Loucy (cell line): ENCODE data around the gene FRS2.
A peak's percentile ranks its signal among the peaks of the same experiment; 100 is the strongest.

ENCODE experiments used
- H2AFZ ChIP-seq: fragments of 200-600 bp; sonication (generic); 2 replicates; pipeline ENCODE4 v1.6.0; 2016; ENCODE audit warnings: antibody characterized with exemption, mild to moderate bottlenecking, low read length, moderate library complexity
- H3F3A ChIP-seq: fragments of 200-600 bp; 2 replicates; pipeline ENCODE4 v1.6.0; 2016; ENCODE audit warnings: antibody characterized with exemption, low read depth, mild to moderate bottlenecking
- H3K27me3 ChIP-seq: fragments of 200-600 bp; sonication (generic); 2 replicates; pipeline ENCODE4 v1.6.1; 2014; ENCODE audit warnings: low read length, mild to moderate bottlenecking; ENCODE audit not compliant: insufficient read depth, poor library complexity, severe bottlenecking
- H3K36me3 ChIP-seq: fragments of 200-600 bp; sonication (generic); 2 replicates; pipeline ENCODE4 v1.6.1; 2016; ENCODE audit warnings: low read length; ENCODE audit not compliant: insufficient read depth
- H3K4me1 ChIP-seq: fragments of 200-600 bp; sonication (generic); 2 replicates; pipeline ENCODE4 v1.5.1; 2014; ENCODE audit warnings: low read length, mild to moderate bottlenecking; ENCODE audit not compliant: insufficient read depth, poor library complexity, severe bottlenecking
- H3K4me2 ChIP-seq: fragments of 200-600 bp; sonication (generic); 2 replicates; pipeline ENCODE4 v1.6.0; 2014; ENCODE audit warnings: antibody characterized with exemption, low read length, low read depth, mild to moderate bottlenecking; ENCODE audit not compliant: poor library complexity, severe bottlenecking
- H3K4me3 ChIP-seq: fragments of 200-600 bp; sonication (generic); 2 replicates; pipeline ENCODE4 v1.5.1; 2014; ENCODE audit warnings: low read length, mild to moderate bottlenecking, mixed read lengths; ENCODE audit not compliant: poor library complexity, severe bottlenecking
- H3K79me2 ChIP-seq: fragments of 200-600 bp; sonication (generic); 2 replicates; pipeline ENCODE4 v1.6.1; 2014; ENCODE audit warnings: low read length; ENCODE audit not compliant: insufficient read depth
- H3K9ac ChIP-seq: fragments of 200-600 bp; sonication (generic); 2 replicates; pipeline ENCODE4 v1.6.0; 2014; ENCODE audit warnings: mild to moderate bottlenecking, low read depth, low read length, moderate library complexity; ENCODE audit not compliant: poor library complexity, severe bottlenecking
- H3K9me2 ChIP-seq: fragments of 200-600 bp; sonication (generic); replicated peaks from 2 replicates; pipeline ENCODE4 v1.6.1; 2016; ENCODE audit warnings: low read depth, low read length, mixed read lengths
- H3K9me3 ChIP-seq: fragments of 200-600 bp; sonication (generic); 2 replicates; pipeline ENCODE4 v1.6.1; 2014; ENCODE audit warnings: mild to moderate bottlenecking, antibody characterized with exemption, low read length, low read depth; ENCODE audit not compliant: insufficient read depth
- H4K20me1 ChIP-seq: fragments of 200-600 bp; sonication (generic); 2 replicates; pipeline ENCODE4 v1.6.0; 2014; ENCODE audit warnings: antibody characterized with exemption, low read length, mild to moderate bottlenecking; ENCODE audit not compliant: insufficient read depth, poor library complexity, severe bottlenecking
- EZH2phosphoT487 ChIP-seq: fragments of 200-600 bp; IDR thresholded peaks from 2 replicates; pipeline ENCODE4 v1.6.1; 2018; ENCODE audit warnings: antibody characterized with exemption, mild to moderate bottlenecking, moderate library complexity, borderline replicate concordance
- TF ChIP-seq, protein P1 (sequence below): fragments of 200-600 bp; sonication (generic); conservative IDR thresholded peaks from 2 replicates; pipeline ENCODE4 v1.5.1; 2014; ENCODE audit warnings: mild to moderate bottlenecking, antibody characterized with exemption, low read length

FRS2 gene

DNA sequence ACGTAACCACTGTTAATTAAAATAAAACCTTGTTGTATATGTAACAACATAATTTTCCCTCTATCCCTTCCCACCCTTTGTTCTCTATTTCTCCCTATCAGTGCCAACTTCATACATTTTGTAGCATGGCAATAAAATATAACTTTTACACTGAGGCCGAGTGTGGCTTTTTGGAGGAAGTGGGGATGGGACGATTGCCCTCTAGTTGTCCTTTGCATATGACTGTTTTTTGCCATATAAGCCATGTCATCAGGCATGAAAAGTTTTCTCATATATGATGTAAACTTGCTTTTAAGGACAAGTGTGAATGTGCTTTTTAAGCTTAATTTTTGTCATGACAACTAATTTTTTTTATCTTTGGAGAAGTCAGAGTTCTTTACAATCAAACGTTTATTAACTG, 108.8 kb downstream of the FRS2 start:
- Histone ChIP-seq H3K4me2 (no peak overlapping the region), H3K4me1 (peaks cover 6% of the 10 kb centered on the region), H3F3A (no peaks in the 10 kb centered on the region), H3K4me3 (no peak overlapping the region), H3K9me3 (no peaks in the 10 kb centered on the region), H4K20me1 (no peaks in the 10 kb centered on the region), H3K79me2 (no peaks in the 10 kb centered on the region), H3K9ac (no peak overlapping the region), H3K9me2 (no peaks in the 10 kb centered on the region), H3K27me3 (no peaks in the 10 kb centered on the region), H2AFZ (no peak overlapping the region), H3K36me3 (peaks cover 19% of the 10 kb centered on the region; the same call in 1 of the 2 replicates)
- TF ChIP-seq EZH2phosphoT487 = no peak
- TF ChIP-seq, protein P1, sequence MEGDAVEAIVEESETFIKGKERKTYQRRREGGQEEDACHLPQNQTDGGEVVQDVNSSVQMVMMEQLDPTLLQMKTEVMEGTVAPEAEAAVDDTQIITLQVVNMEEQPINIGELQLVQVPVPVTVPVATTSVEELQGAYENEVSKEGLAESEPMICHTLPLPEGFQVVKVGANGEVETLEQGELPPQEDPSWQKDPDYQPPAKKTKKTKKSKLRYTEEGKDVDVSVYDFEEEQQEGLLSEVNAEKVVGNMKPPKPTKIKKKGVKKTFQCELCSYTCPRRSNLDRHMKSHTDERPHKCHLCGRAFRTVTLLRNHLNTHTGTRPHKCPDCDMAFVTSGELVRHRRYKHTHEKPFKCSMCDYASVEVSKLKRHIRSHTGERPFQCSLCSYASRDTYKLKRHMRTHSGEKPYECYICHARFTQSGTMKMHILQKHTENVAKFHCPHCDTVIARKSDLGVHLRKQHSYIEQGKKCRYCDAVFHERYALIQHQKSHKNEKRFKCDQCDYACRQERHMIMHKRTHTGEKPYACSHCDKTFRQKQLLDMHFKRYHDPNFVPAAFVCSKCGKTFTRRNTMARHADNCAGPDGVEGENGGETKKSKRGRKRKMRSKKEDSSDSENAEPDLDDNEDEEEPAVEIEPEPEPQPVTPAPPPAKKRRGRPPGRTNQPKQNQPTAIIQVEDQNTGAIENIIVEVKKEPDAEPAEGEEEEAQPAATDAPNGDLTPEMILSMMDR = peak; percentile 25; the same call in 1 of the 2 replicates

DNA sequence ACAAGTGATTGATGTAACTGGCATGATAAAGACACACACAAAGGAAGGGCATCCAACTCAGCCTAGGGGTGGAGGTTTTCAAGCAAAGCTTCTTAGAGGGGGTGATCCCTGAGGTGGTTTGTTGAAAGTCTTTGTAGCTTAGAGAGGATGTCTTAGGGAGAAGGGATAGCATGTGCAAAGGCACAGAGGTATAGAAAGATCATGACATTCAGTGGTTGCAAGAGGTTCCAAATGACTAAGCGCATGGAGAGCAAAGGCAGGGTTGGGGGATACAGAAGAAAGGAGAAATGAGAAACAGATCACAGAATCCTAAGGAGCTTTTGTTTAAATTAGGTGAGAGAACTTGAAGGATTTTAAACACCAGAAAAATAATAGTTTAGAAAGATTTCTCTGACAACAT, 109.9 kb downstream of the FRS2 start:
- Histone ChIP-seq H3K27me3 (no peaks in the 10 kb centered on the region), H3K4me3 (no peak overlapping the region), H2AFZ (no peak overlapping the region), H3K4me1 (peaks cover 10% of the 10 kb centered on the region), H4K20me1 (no peaks in the 10 kb centered on the region), H3K9me2 (no peaks in the 10 kb centered on the region), H3K9me3 (no peaks in the 10 kb centered on the region), H3F3A (no peaks in the 10 kb centered on the region), H3K9ac (no peak overlapping the region), H3K4me2 (no peak overlapping the region), H3K79me2 (no peaks in the 10 kb centered on the region), H3K36me3 (peaks cover 9% of the 10 kb centered on the region; the same call in 1 of the 2 replicates)
- no peak for TF ChIP-seq EZH2phosphoT487
- TF ChIP-seq, protein P1 = no peak

DNA sequence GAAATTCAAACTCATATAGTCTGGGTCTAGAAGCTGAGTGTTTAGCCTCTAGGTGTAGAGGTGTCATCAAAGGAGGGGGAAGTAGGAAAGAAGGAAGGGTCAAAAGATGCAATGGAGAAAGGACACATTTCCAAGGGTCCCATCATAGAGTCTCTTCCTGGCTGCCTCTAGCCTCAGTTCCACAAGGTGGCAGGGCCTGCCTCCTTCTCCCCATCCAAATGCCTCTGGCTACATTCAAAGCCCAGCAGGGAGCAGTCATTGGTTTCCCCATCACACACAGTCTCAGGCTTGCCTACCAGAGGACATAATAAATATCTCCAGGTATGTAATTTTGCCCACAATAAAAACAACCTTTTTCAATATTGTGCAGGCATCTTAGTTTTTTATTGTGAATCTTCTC, 113.0 kb downstream of the FRS2 start:
- Histone ChIP-seq H3K9me2 (no peaks in the 10 kb centered on the region), H3K9ac (no peak overlapping the region), H3K4me3 (no peak overlapping the region), H3K79me2 (peaks cover 29% of the 10 kb centered on the region), H3K9me3 (no peaks in the 10 kb centered on the region), H3F3A (no peaks in the 10 kb centered on the region), H2AFZ (no peak overlapping the region), H3K4me2 (no peak overlapping the region), H3K27me3 (no peaks in the 10 kb centered on the region), H3K36me3 (peaks cover 11% of the 10 kb centered on the region), H4K20me1 (peaks cover 25% of the 10 kb centered on the region), H3K4me1 (peaks cover 23% of the 10 kb centered on the region)
- TF ChIP-seq, protein P1 = peak; percentile 49
- TF ChIP-seq EZH2phosphoT487 = no peak
